H1 (cell line): ENCODE data around the gene GLS. TPM values are rescaled to one million over a fixed set of nuclear protein-coding genes. Genes with fewer than 3 reads are reported as not detected.

Source experiments
- CTCF ChIA-PET: fragments of 300-600 bp; sonication (Branson Sonifier 250); formaldehyde crosslinking; loops from one replicate; lab custom pipeline; 2021; ENCODE audit not compliant: partially characterized antibody; lab: Charles Lee
- POLR2A ChIA-PET: fragments of 300-600 bp; sonication (Branson Sonifier 250); formaldehyde crosslinking; loops from one replicate; lab custom pipeline; 2021; ENCODE audit warnings: inconsistent platforms; ENCODE audit not compliant: partially characterized antibody; lab: Charles Lee
- DNase-seq, 2 experiments: peaks; one replicate each; pipeline versions ENCODE4 v3.0.0 to v3.0.0-alpha.2; 2010 to 2022; ENCODE audit warnings: low spot score in 2 of 2, low read depth in 1 of 2, mixed read lengths in 1 of 2
- FAIRE-seq: peaks from 2 replicates; lab custom pipeline; 2011; peaks lifted over from hg19 to GRCh38; lab: Jason Lieb, UNC
- H2AFZ ChIP-seq: 2 replicates; pipeline ENCODE4 v1.8.1; 2012; ENCODE audit warnings: low read length, inconsistent platforms
- H2AK5ac ChIP-seq: 2 replicates; pipeline ENCODE4 v1.6.1; 2013; ENCODE audit warnings: low read depth, low read length
- H2BK120ac ChIP-seq: replicated peaks from 2 replicates; pipeline ENCODE3; 2013; ENCODE audit warnings: low read depth, low read length, inconsistent platforms
- H2BK12ac ChIP-seq: 2 replicates; pipeline ENCODE4 v1.6.1; 2013; ENCODE audit warnings: low read depth, low read length
- H2BK15ac ChIP-seq: 2 replicates; pipeline ENCODE4 v1.6.1; 2013; ENCODE audit warnings: low read length
- H2BK20ac ChIP-seq: 2 replicates; pipeline ENCODE4 v1.6.1; 2013; ENCODE audit warnings: low read length
- H2BK5ac ChIP-seq: 2 replicates; pipeline ENCODE4 v1.6.1; 2013; ENCODE audit warnings: low read depth, low read length
- H3K14ac ChIP-seq: 2 replicates; pipeline ENCODE4 v1.6.1; 2013; ENCODE audit warnings: inconsistent platforms; ENCODE audit not compliant: insufficient read length
- H3K18ac ChIP-seq: 2 replicates; pipeline ENCODE4 v1.6.1; 2013; ENCODE audit warnings: low read length; ENCODE audit errors: extremely low read depth
- H3K23ac ChIP-seq: 2 replicates; pipeline ENCODE4 v1.6.1; 2013; ENCODE audit warnings: inconsistent platforms; ENCODE audit not compliant: insufficient read length
- H3K23me2 ChIP-seq: 2 replicates; pipeline ENCODE4 v1.6.1; 2013; ENCODE audit warnings: low read depth, low read length
- H3K27ac ChIP-seq: 2 replicates; pipeline ENCODE4 v1.6.1; 2011; ENCODE audit warnings: low read depth, low read length, inconsistent platforms
- H3K27me3 ChIP-seq, 4 experiments: replicated peaks in 1 of 4; 1 replicate in 1 of 4; 2 replicates in 3 of 4; pipeline versions ENCODE4 v1.6.1 to v1.8.1; 2011 to 2013; ENCODE audit warnings: low read length in 3 of 4, mild to moderate bottlenecking in 3 of 4, inconsistent platforms in 2 of 4, mixed read lengths in 2 of 4, moderate library complexity in 1 of 4; ENCODE audit not compliant: control insufficient read depth in 3 of 4, insufficient read depth in 3 of 4; ENCODE audit errors: extremely low read depth in 1 of 4
- H3K36me3 ChIP-seq, 4 experiments: 2 replicates each; pipeline versions ENCODE4 v1.6.1 to v1.8.1; 2011 to 2013; ENCODE audit warnings: mild to moderate bottlenecking in 4 of 4, low read length in 3 of 4, moderate library complexity in 2 of 4, control low read depth in 1 of 4, inconsistent platforms in 1 of 4; ENCODE audit not compliant: insufficient read depth in 4 of 4, control insufficient read depth in 2 of 4
- H3K4ac ChIP-seq: replicated peaks from 2 replicates; pipeline ENCODE3; 2013; ENCODE audit warnings: low read length, low read depth, mixed read lengths, inconsistent platforms; ENCODE audit not compliant: insufficient read length
- H3K4me1 ChIP-seq, 4 experiments: replicated peaks in 1 of 4; 1 replicate in 1 of 4; 2 replicates in 3 of 4; pipeline versions ENCODE4 v1.6.1 to v1.8.1; 2011 to 2013; ENCODE audit warnings: low read length in 3 of 4, inconsistent platforms in 2 of 4, mixed read lengths in 1 of 4; ENCODE audit not compliant: insufficient read depth in 4 of 4, control insufficient read depth in 3 of 4
- H3K4me2 ChIP-seq, 2 experiments: 2 replicates each; pipeline versions ENCODE4 v1.6.1 to v1.8.1; 2011 to 2013; ENCODE audit warnings: low read depth in 2 of 2, low read length in 2 of 2, control low read depth in 1 of 2, inconsistent platforms in 1 of 2, mild to moderate bottlenecking in 1 of 2; ENCODE audit not compliant: insufficient read depth in 1 of 2
- H3K4me3 ChIP-seq, 4 experiments: fragments of 200-600, 300-600 bp in 1 of 4; sonication (generic), shearing (Covaris generic), sonication (Bioruptor Twin) in 1 of 4; 2 replicates each; pipeline versions ENCODE4 v1.5.1 to v1.8.1; 2011 to 2016; ENCODE audit warnings: low read length in 4 of 4, low read depth in 3 of 4, control low read depth in 2 of 4, inconsistent platforms in 2 of 4, mild to moderate bottlenecking in 2 of 4, mixed read lengths in 1 of 4, moderate library complexity in 1 of 4; ENCODE audit not compliant: insufficient read depth in 2 of 4; ENCODE audit errors: extremely low read depth in 1 of 4
- H3K56ac ChIP-seq: replicated peaks from 2 replicates; pipeline ENCODE3; 2013; ENCODE audit warnings: low read depth, mild to moderate bottlenecking, mixed read lengths, low read length, inconsistent platforms; ENCODE audit not compliant: insufficient read length
- H3K79me1 ChIP-seq: 2 replicates; pipeline ENCODE4 v1.6.1; 2013; ENCODE audit warnings: low read depth, low read length, control low read depth
- H3K79me2 ChIP-seq, 2 experiments: 2 replicates each; pipeline versions ENCODE4 v1.6.1 to v1.8.1; 2012 to 2013; ENCODE audit warnings: low read length in 2 of 2, mild to moderate bottlenecking in 2 of 2, inconsistent platforms in 1 of 2; ENCODE audit not compliant: insufficient read depth in 2 of 2, control insufficient read depth in 1 of 2
- H3K9ac ChIP-seq, 4 experiments: replicated peaks in 1 of 4; 1 replicate in 1 of 4; 2 replicates in 3 of 4; pipeline versions ENCODE4 v1.6.1 to v1.8.1; 2011 to 2013; ENCODE audit warnings: low read depth in 3 of 4, low read length in 3 of 4, control low read depth in 2 of 4, mild to moderate bottlenecking in 2 of 4, moderate library complexity in 2 of 4, inconsistent platforms in 1 of 4; ENCODE audit errors: extremely low read depth in 1 of 4
- H3K9me3 ChIP-seq, 2 experiments: 2 replicates each; pipeline versions ENCODE4 v1.6.1 to v1.8.1; 2012 to 2013; ENCODE audit warnings: mild to moderate bottlenecking in 2 of 2, moderate library complexity in 2 of 2, control low read depth in 1 of 2, inconsistent platforms in 1 of 2, low read depth in 1 of 2, low read length in 1 of 2, mixed read lengths in 1 of 2; ENCODE audit not compliant: insufficient read depth in 2 of 2
- H4K20me1 ChIP-seq, 2 experiments: replicated peaks in 1 of 2; 2 replicates each; pipeline versions ENCODE3 to v1.8.1; 2011 to 2013; ENCODE audit warnings: inconsistent platforms in 2 of 2, low read length in 2 of 2, mild to moderate bottlenecking in 1 of 2; ENCODE audit not compliant: insufficient read depth in 2 of 2, control insufficient read depth in 1 of 2
- H4K5ac ChIP-seq: 2 replicates; pipeline ENCODE4 v1.6.1; 2013; ENCODE audit warnings: low read length, low read depth, mixed read lengths, inconsistent platforms; ENCODE audit not compliant: insufficient read length
- H4K8ac ChIP-seq: 2 replicates; pipeline ENCODE4 v1.8.0; 2013; ENCODE audit warnings: mild to moderate bottlenecking, moderate library complexity, low read length, inconsistent platforms; ENCODE audit not compliant: insufficient read depth; ENCODE audit errors: extremely low read depth
- H4K91ac ChIP-seq: replicated peaks from 2 replicates; pipeline ENCODE3; 2013; ENCODE audit warnings: low read length, mixed read lengths, inconsistent platforms; ENCODE audit not compliant: insufficient read length
- BCL11A ChIP-seq, 2 experiments: IDR thresholded peaks; one replicate each; pipeline ENCODE4 v1.6.1; 2011; ENCODE audit warnings: low read depth in 2 of 2, low read length in 2 of 2, mild to moderate bottlenecking in 2 of 2
- CHD2 ChIP-seq: IDR thresholded peaks from 2 replicates; pipeline ENCODE4 v1.6.1; 2012; ENCODE audit warnings: low read length, improper control_type of control experiment
- KDM1A ChIP-seq: fragments of 200-600, 300-600 bp; sonication (generic); IDR thresholded peaks from 2 replicates; pipeline ENCODE4 v1.7.1; 2016; ENCODE audit warnings: mild to moderate bottlenecking, low read length, borderline replicate concordance
- KDM5A ChIP-seq: fragments of 200-600 bp; IDR thresholded peaks from 2 replicates; pipeline ENCODE4 v1.7.1; 2012; ENCODE audit warnings: mild to moderate bottlenecking, low read length, inconsistent platforms, mixed read lengths
- SRF ChIP-seq: IDR thresholded peaks from 2 replicates; pipeline ENCODE4 v1.6.1; 2011; ENCODE audit warnings: mild to moderate bottlenecking, low read depth, low read length, moderate library complexity
- SUZ12 ChIP-seq: fragments of 200-600 bp; sonication (generic); IDR thresholded peaks from 2 replicates; pipeline ENCODE4 v1.6.1; 2012; ENCODE audit warnings: mild to moderate bottlenecking, inconsistent platforms, low read length, moderate library complexity, mixed read lengths
- TAF7 ChIP-seq: optimal IDR thresholded peaks from 2 replicates; pipeline ENCODE3; 2011; ENCODE audit warnings: low read depth, mild to moderate bottlenecking, inconsistent platforms, low read length, moderate library complexity, borderline replicate concordance
- TEAD4 ChIP-seq: IDR thresholded peaks from 2 replicates; pipeline ENCODE4 v1.6.1; 2012; ENCODE audit warnings: low read depth, low read length, inconsistent platforms, mixed read lengths
- YY1 ChIP-seq: IDR thresholded peaks from 2 replicates; pipeline ENCODE4 v1.6.1; 2011; ENCODE audit warnings: low read depth, mild to moderate bottlenecking, low read length
- WGBS, 2 experiments: shearing (Covaris generic) in 1 of 2; methylation state at CpG; one replicate each; pipeline versions ENCODE4 v1.1.6 to v1.1.7; 2013 to 2015; ENCODE audit warnings: low lambda C conversion rate in 2 of 2, mixed read lengths in 2 of 2, inconsistent platforms in 1 of 2, low coverage in 1 of 2, missing lambda C conversion rate in 1 of 2; ENCODE audit not compliant: insufficient replicate concordance in 2 of 2, insufficient coverage in 1 of 2, insufficient read length in 1 of 2; ENCODE audit errors: extremely low coverage in 1 of 2, missing lambda C conversion rate in 1 of 2; 5-methylcytosine and 5-hydroxymethylcytosine counted together
- polyA plus RNA-seq, 7 experiments: library from polyadenylated mRNA; depleted of rRNA in 3 of 7; stranded (reverse) in 5 of 7; unstranded in 2 of 7; fragments of >200 nt in 5 of 7; fragments of 200-250 nt in 2 of 7; gene quantifications; 1 replicate in 5 of 7; 2 replicates in 1 of 7; 4 replicates in 1 of 7; pipeline versions ENCODE4 v1.2.1 to v1.2.3, GENCODE V29; 2011 to 2013; ENCODE audit warnings: missing spikeins in 2 of 7, mixed read lengths in 2 of 7
- total RNA-seq: library from RNA; stranded (reverse); fragmentation: NEBNext Ultra II Directional; extraction: Animal tissue kit (Norgen Biotek cat#: 25700); gene quantifications from 2 replicates; pipeline ENCODE4 v1.2.1, GENCODE V29; 2021

The GLS gene
- total and polyA plus RNA-seq, 2 of the 8 experiments (the other 6 are each of a cell fraction or from before 2014, with no cell fraction given): 15.7 to 89.8 TPM

GRCh38 chr2:190855245-190855644 lies 25.4 kb upstream of the GLS start:
- Histone ChIP-seq H3K79me2 (no peaks in the 10 kb centered on the region), H2BK5ac (no peak overlapping the region), H3K23ac (no peak overlapping the region), H3K56ac (no peak overlapping the region), H4K91ac (no peak overlapping the region), H3K4me1 (peaks cover 2 to 7% (median 5%) of the 10 kb centered on the region in 4 experiments; a peak in 6 of 7 replicates), H2AFZ (no peak overlapping the region), H3K4ac (no peak overlapping the region), H3K9me3 (no peaks in the 10 kb centered on the region), H3K18ac (no peak overlapping the region)
- DNase-seq (no peak), FAIRE-seq (no peak)
- WGBS, 2 experiments: 91% methylated on average over 4 of the region's 4 CpGs; no CpG with 5 or more reads in 1 of the 2 experiments
- TF ChIP-seq CHD2 (no peak), TAF7 (no peak), SRF (no peak), BCL11A (IDR thresholded peaks at IDR 0.05; ENCODE audit: low read depth in 2 of 2, low read length in 2 of 2) (no peak), YY1 (no peak), KDM1A (no peak), TEAD4 (no peak), KDM5A (no peak), SUZ12 (no peak)
- TF ChIP-seq, all 59 proteins: peak for 0
- H3K23me2 ChIP-seq: no peaks in the 10 kb centered on the region
- H4K5ac ChIP-seq: no peak overlapping the region
- H3K79me1 ChIP-seq: no peaks in the 10 kb centered on the region
- no peak overlapping the region for H2BK12ac ChIP-seq
- no peak overlapping the region for H2BK120ac ChIP-seq
- no peaks in the 10 kb centered on the region for H3K36me3 ChIP-seq
- ChIA-PET POLR2A (no interaction called here), CTCF (interaction anchor here (0.9 kb wide), 2 partner anchors 17 to 20 kb away, joined by 3 read pairs; no protein-coding TSS in a partner anchor)
- no peak overlapping the region for H2BK15ac ChIP-seq
- no peak overlapping the region for H3K4me2 ChIP-seq
- H4K8ac ChIP-seq: no peak overlapping the region
- no peak overlapping the region for H2AK5ac ChIP-seq
- no peak overlapping the region for H3K27ac ChIP-seq
- H3K4me3 ChIP-seq: no peak overlapping the region
- no peaks in the 10 kb centered on the region for H3K27me3 ChIP-seq
- no peak overlapping the region for H3K9ac ChIP-seq
- no peak overlapping the region for H2BK20ac ChIP-seq
- H3K14ac ChIP-seq: no peak overlapping the region
- no peaks in the 10 kb centered on the region for H4K20me1 ChIP-seq
